Osteocyte (in vitro differentiated cells): ENCODE measurements around the gene NT5C1A. TPM values are rescaled to one million over a fixed set of nuclear protein-coding genes. Genes with fewer than 3 reads are reported as not detected.

ENCODE experiments used
- DNase-seq: peaks from one replicate; pipeline ENCODE4 v3.0.0; 2021; ENCODE audit warnings: mixed read lengths; ENCODE audit not compliant: unreplicated experiment; ENCODE audit errors: extremely low spot score
- H3K27ac Mint-ChIP-seq: one replicate; pipeline ENCODE4 v1.8.0; 2021; ENCODE audit warnings: mild to moderate bottlenecking, mixed read lengths; ENCODE audit not compliant: unreplicated experiment
- H3K27me3 Mint-ChIP-seq: one replicate; pipeline ENCODE4 v1.8.0; 2021; ENCODE audit warnings: mixed read lengths; ENCODE audit not compliant: unreplicated experiment
- H3K36me3 Mint-ChIP-seq: one replicate; pipeline ENCODE4 v1.8.0; 2021; ENCODE audit warnings: mixed read lengths; ENCODE audit not compliant: unreplicated experiment
- H3K4me1 Mint-ChIP-seq: one replicate; pipeline ENCODE4 v1.8.0; 2021; ENCODE audit warnings: mixed read lengths; ENCODE audit not compliant: unreplicated experiment
- H3K4me3 Mint-ChIP-seq: one replicate; pipeline ENCODE4 v1.8.0; 2021; ENCODE audit warnings: mild to moderate bottlenecking, moderate library complexity, mixed read lengths; ENCODE audit not compliant: unreplicated experiment
- H3K9me3 Mint-ChIP-seq: one replicate; pipeline ENCODE4 v1.8.0; 2021; ENCODE audit warnings: mixed read lengths; ENCODE audit not compliant: unreplicated experiment
- CTCF ChIP-seq: fragments of 200-600 bp; sonication (generic); IDR thresholded peaks from 2 replicates; pipeline ENCODE4 v1.5.0; 2021; ENCODE audit warnings: antibody characterized with exemption, mild to moderate bottlenecking, moderate library complexity
- total RNA-seq: library from RNA; stranded (reverse); gene quantifications from 2 replicates; pipeline ENCODE4 v1.2.1, GENCODE V29; 2021

The NT5C1A gene
- total RNA-seq, 1 donor from 2014 or later = not detected

- peaks cover 75% of the 10 kb centered on the region for H3K27me3 Mint-ChIP-seq
- H3K9me3 Mint-ChIP-seq = no peaks in the 10 kb centered on the region
- no peak for DNase-seq
- no peak for TF ChIP-seq CTCF
- H3K4me3 Mint-ChIP-seq = no peak overlapping the region
- peaks cover 16% of the 10 kb centered on the region for H3K4me1 Mint-ChIP-seq
- no peak overlapping the region for H3K27ac Mint-ChIP-seq
- no peaks in the 10 kb centered on the region for H3K36me3 Mint-ChIP-seq
Measured at GRCh38 chr1:39690225-39690624, 18.3 kb upstream of the NT5C1A start.

- Mint-ChIP-seq H3K9me3 (no peaks in the 10 kb centered on the region), H3K27me3 (peaks cover 75% of the 10 kb centered on the region), H3K36me3 (no peaks in the 10 kb centered on the region), H3K4me3 (no peak overlapping the region), H3K27ac (no peak overlapping the region), H3K4me1 (peaks cover 16% of the 10 kb centered on the region)
- no peak for DNase-seq
- TF ChIP-seq CTCF = no peak
Measured at GRCh38 chr1:39689635-39690034, 17.7 kb upstream of the NT5C1A start.

- Mint-ChIP-seq H3K27me3 (peaks cover 75% of the 10 kb centered on the region), H3K9me3 (no peaks in the 10 kb centered on the region), H3K27ac (no peak overlapping the region), H3K4me1 (peaks cover 16% of the 10 kb centered on the region), H3K36me3 (no peaks in the 10 kb centered on the region), H3K4me3 (no peak overlapping the region)
- DNase-seq = no peak
- TF ChIP-seq CTCF = no peak
Measured at GRCh38 chr1:39689214-39689613, 17.3 kb upstream of the NT5C1A start.

- no peak for DNase-seq
- no peaks in the 10 kb centered on the region for H3K9me3 Mint-ChIP-seq
- no peak overlapping the region for H3K27ac Mint-ChIP-seq
- H3K27me3 Mint-ChIP-seq = peaks cover 72% of the 10 kb centered on the region
- H3K4me3 Mint-ChIP-seq = no peak overlapping the region
- no peaks in the 10 kb centered on the region for H3K36me3 Mint-ChIP-seq
- TF ChIP-seq CTCF = no peak
- H3K4me1 Mint-ChIP-seq = peaks cover 16% of the 10 kb centered on the region
Measured at GRCh38 chr1:39688706-39689105, 16.8 kb upstream of the NT5C1A start.

GRCh38 chr1:39687243-39687642 lies 15.3 kb upstream of the NT5C1A start:
- Mint-ChIP-seq H3K36me3 (no peaks in the 10 kb centered on the region), H3K4me3 (no peak overlapping the region), H3K27me3 (peaks cover 77% of the 10 kb centered on the region), H3K4me1 (peaks cover 11% of the 10 kb centered on the region), H3K27ac (no peak overlapping the region), H3K9me3 (no peaks in the 10 kb centered on the region)
- TF ChIP-seq CTCF = no peak
- DNase-seq = no peak
